NCI-H524 treated with DMSO at 0.1 percent for 48 hours (cell line): ENCODE results near the gene LRRK2.
"Not testable (repeated sequence)": the region's sequence is repeated elsewhere in the genome, so short reads cannot be mapped to it uniquely, and the experiment has no call there.

Experiments
- DNase-seq: peaks from one replicate; lab custom pipeline; 2025; lab: John Stamatoyannopoulos, UW

Gene LRRK2

DNA sequence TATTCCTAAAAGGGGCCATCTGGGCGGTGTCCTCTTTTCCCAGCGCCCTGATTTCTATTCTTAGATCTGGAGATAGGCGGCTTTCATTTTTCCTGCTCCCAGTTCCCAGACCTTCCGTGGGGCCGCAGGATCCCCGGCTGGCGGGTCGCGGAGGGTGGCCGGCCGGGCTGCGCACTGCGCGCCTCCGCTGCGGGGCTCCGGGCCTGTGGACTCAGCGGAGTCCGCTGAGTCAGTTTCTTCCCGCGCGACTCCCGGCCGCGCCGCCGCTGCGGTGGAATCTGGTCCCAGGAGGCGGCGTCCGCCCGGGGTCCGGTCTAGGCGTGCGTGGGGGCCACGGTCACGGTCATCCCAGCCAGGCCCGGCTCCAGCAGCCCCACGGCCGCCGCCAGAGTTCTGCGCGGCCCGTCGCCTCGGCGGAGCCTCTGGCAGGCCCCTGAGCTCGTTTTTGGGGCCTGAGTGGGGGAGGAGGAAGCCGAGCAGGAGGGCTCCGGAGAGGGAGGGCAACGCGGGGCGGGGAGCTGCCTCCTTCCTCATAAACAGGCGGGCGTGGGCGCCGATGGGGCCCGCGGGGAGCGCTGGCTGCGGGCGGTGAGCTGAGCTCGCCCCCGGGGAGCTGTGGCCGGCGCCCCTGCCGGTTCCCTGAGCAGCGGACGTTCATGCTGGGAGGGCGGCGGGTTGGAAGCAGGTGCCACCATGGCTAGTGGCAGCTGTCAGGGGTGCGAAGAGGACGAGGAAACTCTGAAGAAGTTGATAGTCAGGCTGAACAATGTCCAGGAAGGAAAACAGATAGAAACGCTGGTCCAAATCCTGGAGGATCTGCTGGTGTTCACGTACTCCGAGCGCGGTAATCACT lies at the start of gene LRRK2:
Gene LRRK2, plus strand, starts transcription at position 559 of the 853 bp plus-strand sequence. Its CDS starts 135 bp downstream, at position 694.
- DNase-seq = peak; percentile 23

DNA sequence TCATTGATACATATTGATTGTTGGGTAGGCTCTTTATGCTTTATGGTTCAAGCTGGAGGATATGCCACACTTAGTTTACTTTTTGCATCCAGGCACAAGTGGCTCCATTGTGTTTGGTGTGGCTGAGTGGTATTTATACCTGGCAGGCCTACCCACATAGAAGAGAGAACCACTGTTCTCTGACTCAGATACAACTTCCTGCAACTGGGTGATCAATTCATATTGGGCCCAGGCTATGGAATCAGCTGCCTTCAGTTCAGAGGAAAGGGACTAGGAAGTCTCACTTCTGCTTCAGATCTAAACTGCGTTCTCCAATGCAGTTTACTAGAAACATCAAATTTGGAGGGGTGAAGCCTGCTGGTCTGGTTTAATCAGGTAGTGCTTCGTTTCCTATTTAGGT lies 49.8 kb upstream of the LRRK2 start:
- no peak for DNase-seq

DNA sequence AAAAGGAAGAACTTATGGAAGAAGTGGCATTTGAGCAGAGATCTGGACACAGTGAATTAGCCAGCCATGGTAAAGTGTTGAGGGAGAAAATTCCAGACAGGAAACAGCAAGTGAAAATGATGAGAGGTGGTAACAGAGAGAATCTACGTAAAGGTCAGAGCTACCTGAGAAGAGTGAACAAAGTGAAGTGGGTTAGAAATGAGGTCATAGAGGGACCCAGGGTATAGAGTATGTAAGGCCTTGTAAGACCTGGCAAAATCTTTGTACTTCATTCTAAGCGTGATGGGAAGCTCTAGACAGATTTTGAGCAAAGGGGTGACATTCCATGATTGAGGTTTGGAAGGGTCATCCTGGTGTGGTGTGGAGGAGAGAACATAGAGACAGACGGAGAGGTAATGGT lies 49.3 kb upstream of the LRRK2 start:
- DNase-seq = no peak

DNA sequence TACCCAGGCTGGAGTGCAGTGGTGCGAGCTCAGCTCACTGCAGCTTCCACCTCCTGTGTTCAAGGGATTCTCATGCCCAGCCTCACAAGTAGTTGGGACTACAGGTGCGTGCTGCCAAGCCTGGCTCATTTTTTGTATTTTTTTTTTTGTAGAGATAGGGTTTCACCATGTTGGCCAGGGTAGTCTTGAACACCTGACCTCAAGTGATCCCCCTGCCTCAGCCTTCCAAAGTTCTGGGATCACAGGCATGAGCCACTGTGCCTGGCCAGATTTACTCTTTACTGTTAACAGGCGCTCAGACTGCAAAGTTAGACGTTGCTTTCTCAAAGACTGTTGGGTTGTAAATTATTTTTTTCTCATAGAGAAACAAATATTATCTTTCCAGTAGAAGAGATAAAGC lies 46.1 kb upstream of the LRRK2 start:
- no peak for DNase-seq

DNA sequence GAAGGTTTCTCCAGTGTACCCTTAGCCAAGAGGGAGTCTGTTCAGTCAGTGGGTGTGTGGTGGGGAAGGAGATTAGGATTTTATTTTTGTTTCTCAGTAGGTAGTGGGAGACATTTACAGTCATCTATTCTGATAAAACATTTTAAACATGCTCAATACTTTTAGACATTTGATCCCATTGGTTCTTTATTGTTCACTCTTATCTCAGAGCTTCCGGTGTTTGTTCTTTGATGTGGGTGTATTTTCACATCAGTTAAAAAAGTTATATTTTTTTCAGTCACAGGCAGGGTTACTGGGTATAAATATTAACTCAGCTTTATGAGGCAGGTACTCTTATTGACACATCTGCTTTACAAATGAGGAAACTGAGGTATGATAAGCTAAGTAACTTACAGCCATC lies 43.3 kb upstream of the LRRK2 start:
- DNase-seq = no peak

DNA sequence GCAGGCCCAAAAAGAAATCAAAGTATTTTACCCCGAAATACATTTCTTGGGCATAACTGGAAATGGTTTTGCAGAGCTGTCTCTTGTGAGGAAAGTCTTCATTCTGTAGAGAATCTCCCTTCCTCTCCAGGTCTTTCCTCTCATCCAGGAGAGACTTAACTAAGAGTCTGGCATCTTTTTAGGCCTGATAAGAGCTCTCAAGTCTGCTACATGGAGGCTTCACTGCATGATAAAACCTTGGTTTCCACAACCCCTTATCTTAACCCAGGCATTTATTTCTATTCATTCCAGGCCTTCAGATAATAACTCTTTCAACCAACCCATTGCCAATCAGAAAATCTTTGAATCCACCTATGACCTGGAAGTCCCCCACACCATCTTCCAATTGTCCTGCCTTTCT lies 41.1 kb upstream of the LRRK2 start:
- DNase-seq = no peak

DNA sequence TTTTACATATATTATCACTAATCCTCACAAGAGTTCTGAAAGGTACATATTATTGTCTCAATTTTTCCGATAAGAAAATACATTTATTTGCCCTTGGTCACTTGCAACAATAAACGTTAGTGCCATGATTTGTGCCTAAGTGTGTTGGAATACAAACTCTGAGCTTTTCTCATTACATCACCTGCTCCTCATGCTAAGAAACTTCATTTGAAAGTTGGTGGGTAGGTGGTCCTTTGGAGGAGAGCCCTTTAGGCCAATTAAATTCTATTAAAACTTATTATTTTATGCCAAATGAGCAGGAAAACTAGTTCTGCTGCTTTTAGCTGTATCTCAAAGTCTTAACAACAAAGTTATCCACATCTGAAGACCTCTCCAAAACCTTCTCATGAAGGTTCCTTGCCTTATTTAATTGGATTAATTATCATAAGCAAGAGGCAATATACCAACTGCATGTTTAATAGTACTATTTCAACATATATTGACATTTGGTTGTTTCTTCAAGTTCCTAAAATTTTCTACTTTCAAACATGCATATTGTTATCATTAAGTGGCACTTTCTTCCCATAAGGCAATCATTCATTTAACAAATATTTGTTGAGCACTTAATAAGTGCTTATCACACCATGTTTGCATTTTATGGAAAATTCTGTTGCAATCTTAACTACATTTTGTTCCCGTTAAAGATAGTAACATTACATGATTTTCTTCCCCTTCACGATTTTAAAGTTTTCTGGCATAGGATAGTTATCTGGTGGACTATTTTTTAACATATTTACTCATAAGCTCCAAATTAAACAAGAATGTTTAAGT lies 40.1 kb upstream of the LRRK2 start:
- no peak for DNase-seq

DNA sequence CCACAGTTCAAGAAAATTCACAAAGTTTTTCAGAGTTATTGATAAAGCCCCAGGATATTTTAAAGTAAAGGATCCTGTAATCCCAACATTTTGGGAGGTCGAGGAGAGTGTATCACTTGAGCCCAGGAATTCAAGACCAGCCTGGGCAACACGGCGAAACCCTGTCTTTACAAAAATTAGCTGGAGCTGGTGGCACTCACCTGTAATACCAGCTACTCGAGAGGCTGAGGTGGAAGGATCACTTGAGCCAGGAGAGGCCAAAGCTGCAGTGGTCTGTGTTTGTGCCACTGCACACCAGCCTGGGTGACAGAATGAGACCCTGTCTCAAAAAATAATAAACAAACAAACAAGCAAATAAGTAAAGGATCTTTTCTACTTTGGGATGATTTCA lies 39.5 kb upstream of the LRRK2 start:
- DNase-seq = no peak

DNA sequence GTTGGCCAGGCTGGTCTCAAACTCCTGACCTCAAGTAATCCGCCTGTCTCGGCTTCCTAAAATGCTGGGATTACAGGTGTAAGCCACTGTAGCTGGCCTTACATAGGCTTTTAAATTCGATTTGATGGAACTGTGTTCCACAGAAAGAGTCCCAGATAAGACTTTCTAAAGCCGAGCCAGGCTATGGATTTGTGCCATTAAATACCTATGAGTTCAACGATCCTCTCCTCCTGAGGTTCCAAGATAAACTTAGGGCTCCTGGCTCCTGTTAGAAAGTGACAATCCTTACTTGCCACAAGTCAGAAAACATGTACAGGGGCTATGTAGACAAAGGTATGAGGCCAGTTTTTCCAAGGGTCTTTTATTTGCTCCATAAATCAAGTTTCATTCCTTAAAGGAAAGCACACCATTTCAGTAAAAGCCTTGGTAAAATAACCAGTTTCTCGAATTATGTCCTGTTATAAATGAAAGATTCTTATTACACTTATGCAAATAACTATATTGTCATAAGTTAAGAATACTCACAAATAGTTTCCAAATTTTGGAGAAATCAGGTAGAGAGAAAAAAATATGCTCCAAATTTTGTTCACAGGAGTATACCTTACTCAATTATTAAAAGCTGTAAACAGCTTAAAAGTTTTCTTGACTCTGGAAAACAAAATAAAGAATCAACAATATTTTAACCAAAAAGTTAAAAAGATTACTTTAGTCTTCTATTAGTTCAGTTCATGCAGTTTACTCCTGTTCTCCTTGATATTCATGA lies 36.1 kb upstream of the LRRK2 start:
- DNase-seq = no peak

DNA sequence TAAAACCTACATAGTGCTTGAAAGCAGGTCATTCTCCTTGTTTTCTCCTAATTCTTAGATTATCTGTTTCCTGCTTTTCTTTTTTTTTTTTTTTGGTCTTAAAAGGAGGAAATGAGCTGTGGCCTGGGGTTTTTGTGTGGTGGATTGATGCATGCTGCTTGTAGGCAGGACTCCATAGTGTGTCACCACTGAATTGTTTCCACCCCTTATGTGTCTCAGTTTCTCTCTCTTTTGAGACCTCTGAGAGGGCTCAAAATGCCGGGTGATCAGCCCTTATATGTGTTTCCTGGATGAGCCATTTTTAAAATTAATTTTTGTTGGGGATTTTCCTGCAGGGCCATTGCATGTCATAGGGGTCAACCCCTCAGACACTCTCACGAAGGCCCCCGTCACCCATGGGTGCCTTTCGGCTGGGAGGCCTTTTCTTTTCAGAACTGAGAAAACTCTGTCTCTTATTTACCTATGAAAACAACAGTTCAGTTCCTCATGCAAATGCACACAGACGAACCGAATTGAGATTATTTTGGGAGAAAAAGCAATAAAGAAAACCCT lies 32.0 kb upstream of the LRRK2 start:
- no peak for DNase-seq

DNA sequence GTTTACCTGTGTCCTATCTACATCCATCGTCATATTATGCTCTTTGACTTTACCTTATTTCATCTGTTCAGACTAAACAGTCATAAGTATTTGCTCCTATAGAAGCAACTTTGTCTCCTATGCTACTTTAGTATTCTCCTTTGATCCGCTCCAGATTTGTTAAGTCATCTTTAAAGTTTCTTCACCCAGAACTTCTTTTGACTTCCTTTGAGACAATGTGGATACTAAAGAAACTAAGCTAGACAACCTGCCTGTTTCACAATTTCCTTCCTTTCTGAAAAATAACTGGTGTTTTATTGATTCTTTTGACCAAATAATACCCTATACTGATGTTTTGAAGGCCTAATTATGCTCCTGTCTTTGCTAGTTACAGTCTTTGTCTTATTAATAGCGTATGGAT lies 30.0 kb upstream of the LRRK2 start:
- DNase-seq = no peak

DNA sequence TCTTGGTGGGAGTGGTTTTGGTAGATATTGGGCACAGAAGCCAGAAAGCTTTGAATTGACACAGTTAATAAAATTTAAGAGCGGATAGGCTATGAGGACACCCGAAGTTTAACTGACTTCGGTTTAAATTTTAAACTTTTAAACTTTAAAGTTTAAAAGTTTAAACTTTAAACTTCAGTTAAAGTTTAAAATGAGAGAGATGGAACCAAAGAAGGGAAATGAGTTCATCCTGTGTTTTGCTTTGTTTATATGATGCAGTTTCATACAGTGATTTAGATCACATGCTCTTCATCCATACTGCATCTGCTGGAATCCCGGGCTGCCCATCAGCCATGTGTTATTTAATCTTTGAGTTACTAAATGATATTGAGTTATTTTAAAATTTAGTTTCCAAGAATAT lies 27.2 kb upstream of the LRRK2 start:
- DNase-seq = no peak

DNA sequence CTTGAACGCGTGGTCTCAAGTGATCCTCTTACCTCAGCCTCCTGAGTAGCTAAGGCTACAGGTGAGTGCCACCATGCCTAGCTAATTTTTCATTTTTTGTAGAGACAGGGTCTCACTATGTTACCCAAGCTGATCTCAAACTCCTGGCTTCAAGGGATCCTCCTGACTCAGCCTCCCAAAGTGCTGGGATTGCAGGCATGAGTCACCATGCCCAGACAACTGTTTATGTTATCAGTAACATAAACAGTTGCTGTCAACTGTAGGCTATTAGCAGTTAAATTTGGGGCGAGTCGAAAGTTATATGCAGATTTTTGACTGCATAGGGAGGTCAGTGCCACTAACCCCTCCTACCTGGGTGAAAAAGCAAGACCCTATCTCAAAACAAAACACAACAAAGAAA lies 26.2 kb upstream of the LRRK2 start:
- DNase-seq = no peak

DNA sequence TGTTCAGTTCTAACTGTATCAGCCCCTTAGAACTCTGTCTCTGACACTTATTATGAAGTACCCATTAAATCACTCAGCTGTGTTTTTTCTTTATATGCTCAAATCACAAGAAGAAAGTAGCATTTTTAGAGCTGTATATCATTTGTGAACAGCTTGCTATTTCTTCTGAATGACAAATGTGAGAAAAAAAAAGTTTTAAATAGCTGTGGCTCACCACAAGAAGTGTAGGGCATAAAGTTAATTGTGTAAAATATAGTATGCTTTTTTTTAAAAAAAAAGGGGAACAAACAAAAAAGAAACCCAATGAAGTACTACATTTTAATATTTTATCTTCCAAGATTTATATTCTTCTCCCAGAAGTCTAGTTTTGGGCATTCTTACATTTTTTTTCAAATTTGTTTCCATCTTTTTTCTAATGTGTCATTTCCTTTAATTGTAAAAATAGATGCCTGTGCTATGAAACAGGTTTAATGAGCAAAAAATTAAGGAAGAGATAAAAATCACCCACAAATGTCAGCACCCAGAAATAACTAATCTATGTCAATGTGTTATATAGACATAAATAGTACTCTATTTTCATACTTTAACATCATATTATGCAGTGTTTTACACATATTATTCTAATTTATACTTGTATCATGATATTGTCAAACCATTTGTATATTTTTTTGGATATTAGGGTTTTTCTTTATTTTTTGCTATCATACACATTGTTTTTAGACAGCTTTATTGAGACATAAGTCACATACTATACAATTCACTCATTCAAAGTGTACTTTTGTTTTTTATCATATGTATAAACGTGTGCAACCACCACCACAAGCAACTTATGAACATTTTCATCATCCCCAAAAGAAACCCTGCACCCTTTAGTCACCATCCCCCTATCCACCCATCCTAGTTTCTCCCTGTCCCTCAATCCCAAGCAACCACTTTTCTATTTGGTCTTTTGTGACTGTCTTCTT lies 22.4 kb upstream of the LRRK2 start:
- DNase-seq = no peak

DNA sequence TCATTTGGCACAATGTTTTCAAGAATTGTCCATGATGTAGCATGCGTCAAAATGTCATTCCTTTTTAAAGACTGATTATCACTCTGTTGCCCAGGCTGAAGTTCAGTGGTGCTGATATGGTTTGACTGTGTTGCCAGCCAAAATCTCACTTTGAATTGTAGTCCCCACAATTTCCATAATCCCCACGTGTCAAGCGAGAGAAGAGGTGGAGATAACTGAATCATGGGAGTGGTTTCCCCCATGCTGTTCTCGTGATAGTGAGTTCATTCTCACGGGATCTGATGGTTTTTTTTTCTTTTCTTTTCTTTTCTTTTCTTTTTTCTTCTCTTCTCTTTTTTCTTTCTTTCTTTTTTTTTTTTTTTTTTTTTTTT lies 21.8 kb upstream of the LRRK2 start:
- DNase-seq = no peak

DNA sequence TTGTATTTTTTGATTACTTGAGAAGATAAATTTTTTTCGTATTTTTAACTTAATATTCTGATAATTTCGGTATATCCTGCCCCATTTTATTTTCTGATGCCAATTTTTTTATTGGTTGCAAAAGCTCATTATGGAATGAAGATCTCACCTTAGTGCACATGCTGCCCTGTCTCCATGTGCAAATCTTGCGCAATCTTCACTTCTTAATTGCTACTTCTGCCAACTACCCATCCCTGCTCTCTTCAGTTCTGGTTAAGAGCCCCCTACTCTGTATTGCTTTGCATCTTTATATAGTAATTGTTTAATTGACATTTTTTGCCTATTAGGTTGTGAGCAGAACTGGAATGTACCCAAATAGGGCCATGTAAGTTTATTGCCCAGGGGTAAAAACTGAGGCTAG lies 20.5 kb upstream of the LRRK2 start:
- DNase-seq = no peak

DNA sequence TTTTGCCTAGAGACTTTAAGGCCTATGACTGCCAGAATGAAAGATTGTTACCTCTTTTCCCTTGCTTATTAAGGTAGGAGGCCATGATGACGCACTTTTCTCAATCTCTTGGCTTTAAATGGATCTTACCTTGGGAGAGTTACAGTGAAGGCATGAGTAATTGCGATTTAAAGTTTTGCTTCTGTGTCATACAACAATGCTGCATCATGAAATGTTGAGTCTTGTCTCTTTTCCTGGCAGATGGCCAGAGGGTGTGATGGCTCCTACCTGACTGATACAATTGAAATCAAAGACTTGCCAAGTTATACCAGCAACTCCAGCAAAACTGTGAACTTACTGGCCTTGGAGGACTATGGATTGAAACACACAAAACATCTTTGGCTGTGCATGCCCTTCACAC lies 17.2 kb upstream of the LRRK2 start:
- no peak for DNase-seq

DNA sequence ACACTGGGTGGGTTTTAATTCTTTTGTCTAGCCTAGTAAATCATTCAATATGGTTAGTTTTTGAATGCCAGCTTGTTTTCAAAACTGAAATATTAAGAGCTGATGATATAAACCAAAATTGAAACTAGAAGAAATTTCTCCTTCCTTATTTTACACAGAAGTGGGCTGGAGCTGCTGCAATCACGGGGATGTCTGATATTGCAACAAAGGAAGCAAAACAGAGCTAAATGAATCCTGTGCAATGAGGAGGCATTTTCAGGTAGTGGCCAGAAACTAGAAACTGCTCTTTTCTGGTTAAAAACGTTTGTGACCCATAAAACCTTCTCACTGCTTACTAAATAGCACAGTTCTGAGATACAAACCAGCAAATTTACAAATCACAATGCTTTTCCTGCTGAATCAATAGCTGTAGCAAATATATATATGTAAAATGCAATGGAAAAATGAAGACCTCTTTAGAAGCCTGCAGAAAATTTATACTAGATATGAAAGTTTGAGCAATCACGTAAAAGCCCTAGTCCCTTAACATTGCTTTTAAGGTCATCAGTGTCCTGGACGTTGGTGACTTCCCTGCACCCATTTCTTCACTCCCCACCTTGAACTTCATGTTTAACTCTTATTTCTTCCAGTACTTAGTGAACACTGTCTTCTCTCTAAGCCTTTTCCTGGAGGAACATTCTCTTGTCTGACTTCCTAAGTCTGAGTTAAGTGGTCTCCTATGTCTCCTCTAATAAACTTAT lies 15.9 kb upstream of the LRRK2 start:
- peak; percentile 4 for DNase-seq

DNA sequence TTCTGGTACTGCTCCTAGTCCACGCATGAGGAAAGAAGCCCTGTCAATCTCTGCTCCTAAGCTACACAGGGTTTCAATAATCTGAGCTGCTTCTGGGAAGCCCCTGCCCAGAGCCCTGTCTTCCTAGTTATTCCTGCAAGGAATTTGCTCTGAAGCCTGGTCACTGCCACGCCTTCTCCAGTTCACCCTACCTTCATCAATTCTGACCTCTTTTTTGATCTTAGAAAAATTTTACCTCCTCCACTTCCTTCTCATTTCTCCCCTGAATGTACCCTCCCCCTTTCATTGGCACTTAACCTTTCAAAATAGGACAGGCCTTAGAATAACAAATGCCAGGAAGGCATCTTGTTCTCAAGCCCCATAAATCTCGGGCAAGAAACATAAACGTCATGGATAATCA lies 14.9 kb upstream of the LRRK2 start:
- no peak for DNase-seq

DNA sequence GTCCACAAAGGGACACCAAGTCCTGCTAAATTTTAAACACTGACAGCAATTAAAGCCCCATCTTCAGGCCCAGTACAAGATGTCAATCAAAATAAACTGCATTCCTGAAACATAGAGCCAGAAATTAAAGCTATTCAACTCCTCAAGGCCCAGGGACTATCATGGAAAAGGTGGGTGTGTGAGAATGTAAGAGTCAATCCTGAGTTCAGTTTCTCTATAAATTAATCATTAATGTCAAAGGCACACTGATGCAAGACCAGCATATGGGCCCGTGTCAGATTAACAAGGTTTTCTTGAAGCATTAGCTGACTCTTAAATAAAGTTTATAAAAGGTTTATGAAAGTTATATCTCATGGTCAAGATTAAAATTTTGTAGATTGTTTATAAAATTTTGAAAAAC lies 13.6 kb upstream of the LRRK2 start:
- DNase-seq = not testable (repeated sequence)

DNA sequence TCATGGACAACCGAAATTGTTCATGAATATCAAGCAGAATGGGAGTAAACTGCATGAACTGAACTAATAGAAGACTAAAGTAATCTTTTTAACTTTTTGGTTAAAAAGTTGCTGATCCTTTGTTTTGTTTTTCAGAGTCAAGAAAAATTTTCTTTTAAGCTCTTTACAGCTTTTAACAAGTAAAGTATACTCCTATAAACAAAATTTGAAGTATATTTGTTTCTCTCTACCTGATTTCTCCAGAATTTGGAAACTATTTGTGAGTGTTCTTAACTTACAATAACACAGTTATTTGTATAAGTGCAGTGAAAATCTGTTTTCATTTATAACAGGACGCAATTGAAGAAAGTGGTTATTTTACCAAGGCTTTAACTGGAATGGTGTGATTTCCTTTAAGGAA lies 12.2 kb upstream of the LRRK2 start:
- DNase-seq = no peak
